HG02885 (cell line): ENCODE data around the gene FADS2.

Experiments
- ATAC-seq: cut with Tn5 transposase; IDR thresholded peaks from one replicate; pipeline ENCODE4 v1.9.1; 2021; ENCODE audit warnings: mild to moderate bottlenecking; ENCODE audit not compliant: unreplicated experiment, poor library complexity

The FADS2 gene

GRCh38 chr11:61883327-61883726 lies 55.2 kb downstream of the FADS2 start:
- ATAC-seq: no peak

GRCh38 chr11:61883947-61884346 lies 55.8 kb downstream of the FADS2 start:
- no peak for ATAC-seq

- no peak for ATAC-seq
Observed at GRCh38 chr11:61885166-61885778, 57.2 kb downstream of the FADS2 start.

GRCh38 chr11:61885784-61886580 lies 57.9 kb downstream of the FADS2 start:
- no peak for ATAC-seq

GRCh38 chr11:61886643-61887042 lies 58.5 kb downstream of the FADS2 start:
- ATAC-seq: no peak

- ATAC-seq: no peak
Observed at GRCh38 chr11:61887839-61888494, 59.9 kb downstream of the FADS2 start.

GRCh38 chr11:61888590-61888989 lies 60.5 kb downstream of the FADS2 start:
- no peak for ATAC-seq

GRCh38 chr11:61889831-61890230 lies 61.7 kb downstream of the FADS2 start:
- no peak for ATAC-seq

GRCh38 chr11:61890529-61891330 lies 62.6 kb downstream of the FADS2 start:
- ATAC-seq: peak; percentile 29

- ATAC-seq: peak; percentile 71
Observed at GRCh38 chr11:61891331-61892084, 63.4 kb downstream of the FADS2 start, which contains the start of gene FADS3. FADS3 (minus strand) TSS chr11:61891545; CDS start chr11:61891381, 164 bp downstream.

- ATAC-seq: peak; percentile 30
Observed at GRCh38 chr11:61892085-61892370, 63.9 kb downstream of the FADS2 start.

GRCh38 chr11:61893981-61894380 lies 65.9 kb downstream of the FADS2 start:
- no peak for ATAC-seq

GRCh38 chr11:61895046-61895717 lies 67.1 kb downstream of the FADS2 start:
- ATAC-seq: no peak

- ATAC-seq: no peak
Observed at GRCh38 chr11:61895718-61896059, 67.6 kb downstream of the FADS2 start.

GRCh38 chr11:61896665-61897386 lies 68.7 kb downstream of the FADS2 start:
- ATAC-seq: no peak

GRCh38 chr11:61897387-61898246 lies 69.5 kb downstream of the FADS2 start:
- peak; percentile 40 for ATAC-seq

GRCh38 chr11:61898247-61898582 lies 70.1 kb downstream of the FADS2 start:
- ATAC-seq: no peak
